Smooth muscle cell (in vitro differentiated cells): ENCODE results near the gene METTL26. TPM values are rescaled to one million over a fixed set of nuclear protein-coding genes. Genes with fewer than 3 reads are reported as not detected.
A peak's percentile ranks its signal among the peaks of the same experiment; 100 is the strongest.

ENCODE experiments used
- DNase-seq: peaks from one replicate; lab custom pipeline; 2025; ENCODE audit not compliant: unreplicated experiment; lab: John Stamatoyannopoulos, UW
- H2AFZ ChIP-seq: fragments of 200-600 bp; sonication (generic); 2 replicates; pipeline ENCODE4 v1.6.0; 2016; ENCODE audit warnings: antibody characterized with exemption, low read depth, mild to moderate bottlenecking
- H3F3A ChIP-seq: fragments of 200-600 bp; sonication (generic); 2 replicates; pipeline ENCODE4 v1.6.0; 2017; ENCODE audit warnings: antibody characterized with exemption, low read depth
- H3K27ac ChIP-seq: fragments of 200-600 bp; sonication (generic); 2 replicates; pipeline ENCODE4 v1.5.1; 2016; ENCODE audit warnings: low read depth, mild to moderate bottlenecking
- H3K27me3 ChIP-seq: fragments of 200-600 bp; sonication (generic); 2 replicates; pipeline ENCODE4 v1.6.1; 2016; ENCODE audit warnings: low read depth, mild to moderate bottlenecking
- H3K36me3 ChIP-seq: fragments of 200-600 bp; sonication (generic); 2 replicates; pipeline ENCODE4 v1.5.1; 2016; ENCODE audit warnings: low read depth
- H3K4me1 ChIP-seq: fragments of 200-600 bp; sonication (generic); 2 replicates; pipeline ENCODE4 v1.5.1; 2016; ENCODE audit warnings: low read depth
- H3K4me2 ChIP-seq: fragments of 200-600 bp; sonication (generic); 2 replicates; pipeline ENCODE4 v1.6.0; 2016; ENCODE audit warnings: mild to moderate bottlenecking
- H3K4me3 ChIP-seq: fragments of 200-600 bp; sonication (generic); 2 replicates; pipeline ENCODE4 v1.5.1; 2016; ENCODE audit warnings: mild to moderate bottlenecking
- H3K79me2 ChIP-seq: fragments of 200-600 bp; sonication (generic); 2 replicates; pipeline ENCODE4 v1.6.0; 2016; ENCODE audit warnings: low read depth, mild to moderate bottlenecking
- H3K9ac ChIP-seq: fragments of 200-600 bp; sonication (generic); 2 replicates; pipeline ENCODE4 v1.6.0; 2016; ENCODE audit warnings: low read depth
- H3K9me3 ChIP-seq: fragments of 200-600 bp; sonication (generic); replicated peaks from 2 replicates; pipeline ENCODE4 v1.5.1; 2016; ENCODE audit warnings: low read depth
- H4K20me1 ChIP-seq: fragments of 200-600 bp; sonication (generic); 2 replicates; pipeline ENCODE4 v1.6.0; 2016; ENCODE audit warnings: low read depth
- CTCF ChIP-seq: fragments of 200-600 bp; sonication (generic); IDR thresholded peaks from 2 replicates; pipeline ENCODE4 v1.5.1; 2017; ENCODE audit warnings: borderline replicate concordance, mild to moderate bottlenecking, antibody characterized with exemption; ENCODE audit not compliant: insufficient read depth, poor library complexity, severe bottlenecking
- WGBS: methylation state at CpG from one replicate; pipeline ENCODE4 v1.1.7; 2016; ENCODE audit warnings: low lambda C conversion rate; 5-methylcytosine and 5-hydroxymethylcytosine counted together
- polyA plus RNA-seq: library from polyadenylated mRNA; unstranded; fragments of >200 nt; fragmentation: Nextera tagmentation; extraction: Ambion mirVana; gene quantifications from 2 replicates; pipeline ENCODE4 v1.2.1, GENCODE V29; 2016
- total RNA-seq: library from RNA; depleted of rRNA; stranded (reverse); fragments of >200 nt; gene quantifications from 2 replicates; pipeline ENCODE4 v1.2.3, GENCODE V29; 2014

Gene METTL26
- total and polyA plus RNA-seq, 2 experiments from 2014 or later = 134 to 238 TPM

- Histone ChIP-seq H3K27me3 (no peaks in the 10 kb centered on the region), H3K4me2 (no peak overlapping the region), H3K79me2 (peaks cover 14% of the 10 kb centered on the region), H2AFZ (no peak overlapping the region), H3K4me3 (no peak overlapping the region), H3F3A (peaks cover 6% of the 10 kb centered on the region), H3K9me3 (no peaks in the 10 kb centered on the region), H3K9ac (no peak overlapping the region), H3K36me3 (no peaks in the 10 kb centered on the region), H3K4me1 (peaks cover 17% of the 10 kb centered on the region), H4K20me1 (no peaks in the 10 kb centered on the region), H3K27ac (no peak overlapping the region)
- WGBS = 96% methylated on average over 22 of the region's 22 CpGs
- no peak for TF ChIP-seq CTCF
- no peak for DNase-seq
Observed at GRCh38 chr16:646679-647172, 10.6 kb upstream of the METTL26 start.

- no peak for DNase-seq
- Histone ChIP-seq H3K9me3 (no peaks in the 10 kb centered on the region), H3K27ac (no peak overlapping the region), H3K79me2 (peaks cover 14% of the 10 kb centered on the region), H3K36me3 (no peaks in the 10 kb centered on the region), H3K4me2 (no peak overlapping the region), H3F3A (peaks cover 6% of the 10 kb centered on the region), H3K4me3 (no peak overlapping the region), H3K27me3 (no peaks in the 10 kb centered on the region), H2AFZ (no peak overlapping the region), H3K9ac (no peak overlapping the region), H3K4me1 (peaks cover 17% of the 10 kb centered on the region), H4K20me1 (no peaks in the 10 kb centered on the region)
- 87% methylated on average over 32 of the region's 32 CpGs for WGBS
- no peak for TF ChIP-seq CTCF
Observed at GRCh38 chr16:645852-646678, 10.0 kb upstream of the METTL26 start.

- no peaks in the 10 kb centered on the region for H3K36me3 ChIP-seq
- no peak overlapping the region for H3K4me2 ChIP-seq
- no peak for DNase-seq
- H3K27ac ChIP-seq = no peak overlapping the region
- WGBS = 97% methylated on average over 12 of the region's 12 CpGs
- no peak overlapping the region for H2AFZ ChIP-seq
- no peak overlapping the region for H3K9ac ChIP-seq
- no peak overlapping the region for H3K4me3 ChIP-seq
- H4K20me1 ChIP-seq = no peaks in the 10 kb centered on the region
- peaks cover 9% of the 10 kb centered on the region for H3F3A ChIP-seq
- peaks cover 10% of the 10 kb centered on the region for H3K4me1 ChIP-seq
- H3K9me3 ChIP-seq = no peaks in the 10 kb centered on the region
- no peaks in the 10 kb centered on the region for H3K27me3 ChIP-seq
- H3K79me2 ChIP-seq = peaks cover 14% of the 10 kb centered on the region
- TF ChIP-seq CTCF = no peak
Observed at GRCh38 chr16:644556-644955, 8.5 kb upstream of the METTL26 start.

- no peaks in the 10 kb centered on the region for H4K20me1 ChIP-seq
- no peak for DNase-seq
- peak overlapping the region; percentile 83 for H3K4me3 ChIP-seq
- WGBS = 92% methylated on average over 13 of the region's 13 CpGs
- no peaks in the 10 kb centered on the region for H3K9me3 ChIP-seq
- H3K27ac ChIP-seq = no peak overlapping the region
- no peaks in the 10 kb centered on the region for H3K27me3 ChIP-seq
- H3K79me2 ChIP-seq = peaks cover 10% of the 10 kb centered on the region
- no peaks in the 10 kb centered on the region for H3K36me3 ChIP-seq
- H3K4me1 ChIP-seq = peaks cover 9% of the 10 kb centered on the region
- H3F3A ChIP-seq = peaks cover 13% of the 10 kb centered on the region
- H2AFZ ChIP-seq = no peak overlapping the region
- peak overlapping the region; percentile 97 for H3K4me2 ChIP-seq
- no peak for TF ChIP-seq CTCF
- H3K9ac ChIP-seq = no peak overlapping the region
Observed at GRCh38 chr16:643050-643368, 6.9 kb upstream of the METTL26 start.
